ENCODE measurements around the gene POMP.
A peak's percentile ranks its signal among the peaks of the same experiment; 100 is the strongest.
"Not testable (repeated sequence)": the region's sequence is repeated elsewhere in the genome, so short reads cannot be mapped to it uniquely, and the experiment has no call there.

Gene POMP

DNA sequence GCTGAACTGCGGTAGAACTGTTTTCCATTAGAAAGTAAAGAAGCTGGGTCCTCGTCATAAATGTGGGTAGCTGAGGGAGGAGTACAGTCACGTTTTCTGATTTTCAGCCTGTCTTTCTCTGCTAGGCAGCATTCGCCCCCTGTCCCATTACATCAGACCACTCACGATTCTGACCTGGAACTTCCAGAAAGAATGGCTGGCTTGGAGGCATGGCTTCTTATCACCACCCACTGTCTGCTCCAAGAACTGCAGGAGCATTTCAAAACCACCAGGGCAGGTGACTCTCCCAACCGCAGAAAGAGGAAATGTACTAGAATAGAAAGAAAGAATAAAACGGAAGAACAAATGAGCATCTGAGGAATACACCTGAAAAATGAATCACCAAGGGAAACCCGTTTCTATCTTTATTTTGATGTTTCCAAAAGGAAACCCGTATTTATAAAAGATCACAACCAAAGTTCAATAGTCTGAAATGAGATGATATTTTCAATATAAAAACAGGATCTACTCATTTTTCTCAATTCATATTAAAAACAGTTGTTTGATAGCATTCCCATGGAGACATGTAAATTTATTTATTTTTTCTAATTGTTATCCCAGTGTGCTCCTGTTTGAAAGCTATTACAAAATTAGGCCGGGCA lies 22.1 kb upstream of the POMP start:
- DNase-seq (ENCODE audit: extremely low spot score, insufficient read length, low read depth): no peak
- peak; percentile 92 for FAIRE-seq

GRCh38 chr13:28637714-28638355 lies 21.1 kb upstream of the POMP start:
- FAIRE-seq (peak; percentile 76), DNase-seq (ENCODE audit: extremely low spot score, insufficient read length, low read depth) (no peak)

DNA sequence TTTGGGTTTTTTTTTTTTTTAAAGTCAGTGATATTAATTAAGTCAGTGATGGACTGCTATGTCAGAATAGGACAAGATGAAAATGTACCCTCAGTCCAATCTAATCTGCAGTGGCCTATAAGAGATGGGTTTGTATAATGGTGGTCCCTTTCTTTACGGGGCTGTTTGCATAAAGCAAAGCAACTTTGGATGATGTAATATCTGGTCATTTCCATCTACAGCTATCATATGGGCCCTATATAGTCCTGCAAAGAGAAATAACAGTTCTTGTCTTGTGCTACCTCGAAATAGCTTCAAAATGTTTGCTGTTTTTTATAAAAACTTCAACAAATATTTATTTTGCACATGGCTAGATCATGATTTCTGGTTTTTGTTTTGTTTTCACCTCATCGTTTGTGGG lies 20.2 kb upstream of the POMP start:
- FAIRE-seq (no peak), DNase-seq (ENCODE audit: extremely low spot score, insufficient read length, low read depth) (no peak)

DNA sequence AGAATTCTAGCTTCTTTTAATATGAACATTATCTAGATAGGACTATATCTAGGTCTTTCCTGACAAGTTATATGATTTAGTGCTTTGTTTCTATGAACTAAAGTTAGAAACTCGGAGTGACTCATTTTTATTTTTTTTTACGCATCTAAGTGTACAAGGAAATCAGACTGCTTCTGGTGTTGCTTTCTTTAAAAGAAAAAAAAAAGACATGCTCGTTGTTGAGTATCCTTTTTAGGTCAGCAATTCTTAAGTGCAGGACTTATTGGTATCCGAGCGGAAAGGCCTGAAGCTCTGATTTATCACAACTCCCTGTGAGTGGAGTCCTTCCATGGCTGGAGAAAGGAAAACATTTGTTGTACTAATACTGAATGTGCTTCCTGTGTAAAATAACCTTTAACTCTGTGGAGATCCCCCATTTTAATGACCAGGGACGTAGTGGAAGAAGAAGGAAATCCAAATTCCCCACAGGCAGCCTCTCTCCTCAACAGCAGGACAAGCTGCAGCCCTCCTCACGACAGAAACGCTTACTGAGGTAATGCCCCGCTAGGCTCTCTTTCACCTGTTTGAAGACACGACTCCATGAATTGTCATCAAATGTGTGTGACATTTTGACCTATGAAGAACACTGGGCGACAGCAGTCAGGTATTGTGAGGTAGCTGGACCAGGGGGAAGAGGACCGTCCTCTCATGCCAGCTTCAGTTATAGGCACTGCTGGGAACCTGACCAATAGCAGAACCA lies 17.9 kb upstream of the POMP start:
- DNase-seq (ENCODE audit: extremely low spot score, insufficient read length, low read depth): no peak
- FAIRE-seq: no peak

DNA sequence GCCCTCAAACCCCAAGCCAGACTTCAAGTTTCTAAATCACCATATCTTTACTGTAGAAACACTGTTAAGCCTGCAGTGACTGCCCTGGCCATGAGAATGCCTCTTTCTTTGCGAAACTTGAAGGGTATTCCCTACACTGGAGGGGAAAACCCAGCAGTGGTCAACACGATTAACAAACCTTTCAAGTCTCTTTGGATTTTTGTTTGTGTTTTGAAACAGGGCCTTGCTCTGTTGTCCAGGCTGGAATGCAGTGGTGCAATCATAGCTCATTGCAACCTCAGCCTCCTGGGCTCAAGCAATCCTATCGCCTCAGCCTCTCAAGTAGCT lies 17.4 kb upstream of the POMP start:
- DNase-seq (ENCODE audit: extremely low spot score, insufficient read length, low read depth) (peak; percentile 8), FAIRE-seq (peak; percentile 92)

GRCh38 chr13:28650284-28650683 lies 8.6 kb upstream of the POMP start:
- DNase-seq (ENCODE audit: extremely low spot score, insufficient read length, low read depth) (no peak), FAIRE-seq (no peak)

DNA sequence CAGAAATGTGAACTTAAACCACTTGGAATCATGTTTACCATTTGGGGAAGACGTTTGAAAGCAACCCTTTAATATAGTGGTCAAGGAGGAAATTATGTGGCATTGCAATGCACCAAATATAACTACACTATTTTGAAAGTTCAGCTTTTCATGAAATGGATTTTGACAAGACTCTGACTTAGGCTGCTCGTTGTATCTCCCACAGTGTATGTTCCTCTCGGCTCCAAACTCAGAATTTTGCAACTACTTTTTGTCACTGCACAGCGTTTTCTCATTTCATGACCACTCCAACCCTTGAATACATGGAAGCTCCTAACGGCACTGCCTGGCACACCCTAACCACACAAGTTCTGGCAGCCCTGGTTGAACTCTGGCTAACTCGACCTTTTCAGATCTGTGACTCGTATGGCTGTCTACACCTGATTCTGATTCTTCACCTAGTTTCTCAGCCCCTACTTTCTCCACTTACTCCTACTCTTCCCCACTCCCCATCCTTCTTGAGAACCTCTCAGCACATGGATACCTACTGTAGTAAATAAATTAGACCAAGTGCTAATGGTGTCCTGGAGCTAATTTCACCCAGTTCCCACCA lies 7.0 kb upstream of the POMP start:
- DNase-seq (ENCODE audit: extremely low spot score, insufficient read length, low read depth) (no peak), FAIRE-seq (peak; percentile 47)

DNA sequence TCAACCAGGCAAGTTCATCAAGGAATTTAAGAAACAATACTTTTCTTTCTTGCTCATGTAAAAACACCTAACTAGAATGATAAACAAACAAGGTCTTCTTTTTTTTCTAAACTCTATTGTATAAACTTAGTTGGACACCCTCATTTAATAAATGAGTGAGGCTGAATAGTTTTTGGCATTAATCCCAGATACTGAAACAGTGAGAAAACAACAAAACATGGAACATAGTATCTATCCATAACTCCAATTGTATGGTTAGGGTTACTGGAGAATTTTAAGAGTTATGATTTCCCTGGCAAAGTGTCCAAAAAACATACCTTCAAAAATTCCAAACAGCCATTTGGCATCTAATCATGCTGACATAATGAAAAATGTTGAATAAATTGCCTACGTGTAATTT lies 5.8 kb upstream of the POMP start:
- FAIRE-seq: no peak
- DNase-seq (ENCODE audit: extremely low spot score, insufficient read length, low read depth): no peak

DNA sequence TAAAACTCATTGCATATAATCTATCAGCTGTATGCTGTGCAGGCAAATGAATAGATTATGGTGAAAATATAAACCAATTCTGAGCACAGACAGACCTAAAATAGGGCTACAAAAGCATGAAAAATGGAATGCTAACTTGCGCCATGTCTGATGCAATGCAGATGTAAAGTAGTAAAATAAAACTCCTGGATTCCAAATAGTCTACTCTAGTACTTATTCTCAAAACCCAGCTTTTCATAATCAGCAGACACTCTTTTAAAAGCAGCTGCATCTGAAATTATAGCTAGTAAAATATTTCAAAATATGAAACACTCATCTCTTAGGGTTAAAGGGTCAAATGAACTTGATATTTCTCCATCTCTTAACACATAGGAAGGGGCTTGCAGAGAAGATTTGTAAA lies 4.7 kb upstream of the POMP start:
- FAIRE-seq: no peak
- no peak for DNase-seq (ENCODE audit: extremely low spot score, insufficient read length, low read depth)

- peak; percentile 52 for FAIRE-seq
- no peak for DNase-seq (ENCODE audit: extremely low spot score, insufficient read length, low read depth)
These were observed 3.4 kb upstream of the POMP start for GRCh38 chr13:28655561-28655960.

- FAIRE-seq (peak; percentile 84), DNase-seq (ENCODE audit: extremely low spot score, insufficient read length, low read depth) (no peak)
These were observed 969 bp upstream of the POMP start for GRCh38 chr13:28657784-28658538.

- FAIRE-seq (no peak), DNase-seq (ENCODE audit: extremely low spot score, insufficient read length, low read depth) (no peak)
These were observed 463 bp upstream of the POMP start for GRCh38 chr13:28658539-28658795.

GRCh38 chr13:28659621-28659970 lies 666 bp downstream of the POMP start:
- DNase-seq (ENCODE audit: extremely low spot score, insufficient read length, low read depth): no peak
- FAIRE-seq: peak; percentile 80

DNA sequence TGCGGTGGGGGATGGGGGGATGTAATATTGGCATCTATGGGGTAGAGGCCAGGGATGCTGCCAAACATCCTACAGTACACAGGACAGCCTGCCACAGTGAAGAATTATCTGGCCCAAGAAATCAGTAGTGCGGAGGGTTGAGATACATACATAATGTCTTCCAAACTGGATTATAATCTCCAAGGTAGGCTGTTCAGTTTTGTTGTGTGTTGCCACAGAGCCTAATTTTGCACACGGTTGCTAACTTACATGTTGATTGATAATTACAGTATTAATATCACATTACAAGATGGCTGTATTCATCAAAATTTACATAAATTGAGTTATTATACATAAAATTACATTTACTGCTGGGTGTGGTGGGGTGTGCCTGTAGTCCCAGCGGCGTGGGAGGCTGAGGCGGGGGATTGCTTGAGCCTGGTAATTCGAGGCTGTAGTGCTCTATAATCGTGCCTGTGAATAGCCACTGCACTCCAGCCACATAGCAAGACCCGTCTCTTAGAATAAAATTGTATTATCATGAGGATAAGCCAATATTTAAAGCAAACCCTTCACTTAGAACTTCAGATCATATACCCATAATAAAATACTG lies 8.1 kb downstream of the POMP start:
- DNase-seq (ENCODE audit: extremely low spot score, insufficient read length, low read depth): no peak
- no peak for FAIRE-seq

- FAIRE-seq: no peak
- DNase-seq (ENCODE audit: extremely low spot score, insufficient read length, low read depth): no peak
These were observed 12.3 kb downstream of the POMP start for GRCh38 chr13:28671126-28671792.

DNA sequence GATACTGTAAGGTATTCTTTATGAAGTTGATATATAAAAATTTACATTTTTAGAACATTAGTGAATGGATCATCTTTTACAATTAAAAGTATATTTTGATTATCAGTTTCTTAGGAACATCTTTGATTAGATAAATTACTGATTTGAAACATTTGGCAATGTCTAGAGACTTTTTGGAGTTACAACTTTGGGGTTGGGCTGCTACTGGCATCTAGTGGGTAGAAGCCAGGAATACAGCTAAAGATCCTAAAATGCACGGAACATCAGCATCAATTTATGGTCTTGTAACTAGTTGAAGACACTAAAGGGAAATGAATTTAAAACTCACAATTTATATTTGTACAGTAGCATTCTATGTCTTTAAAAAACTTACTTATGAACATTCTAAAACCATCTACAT lies 19.9 kb downstream of the POMP start:
- DNase-seq (ENCODE audit: extremely low spot score, insufficient read length, low read depth) (no peak), FAIRE-seq (no peak)

- FAIRE-seq (no peak), DNase-seq (ENCODE audit: extremely low spot score, insufficient read length, low read depth) (no peak)
These were observed 20.7 kb downstream of the POMP start for GRCh38 chr13:28679628-28680027.

DNA sequence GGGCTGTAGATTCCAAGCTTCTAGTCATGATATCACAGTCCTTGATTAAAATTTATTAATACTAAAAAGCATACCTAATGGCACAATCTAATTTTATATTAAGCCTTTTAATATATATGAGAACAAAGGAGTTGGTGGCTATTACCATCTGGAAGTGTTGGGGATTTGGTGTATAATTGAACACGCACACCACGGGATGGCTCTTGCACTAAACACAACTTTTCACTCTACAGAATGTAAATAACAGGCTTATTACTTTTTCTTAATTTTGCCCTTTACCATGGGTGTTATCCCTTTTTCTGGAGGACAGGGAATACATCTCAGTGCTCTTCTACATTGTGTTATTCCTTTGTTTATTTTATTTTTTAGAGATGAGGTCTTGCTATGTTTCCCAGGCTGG lies 21.6 kb downstream of the POMP start:
- DNase-seq (ENCODE audit: extremely low spot score, insufficient read length, low read depth) (no peak), FAIRE-seq (no peak)

DNA sequence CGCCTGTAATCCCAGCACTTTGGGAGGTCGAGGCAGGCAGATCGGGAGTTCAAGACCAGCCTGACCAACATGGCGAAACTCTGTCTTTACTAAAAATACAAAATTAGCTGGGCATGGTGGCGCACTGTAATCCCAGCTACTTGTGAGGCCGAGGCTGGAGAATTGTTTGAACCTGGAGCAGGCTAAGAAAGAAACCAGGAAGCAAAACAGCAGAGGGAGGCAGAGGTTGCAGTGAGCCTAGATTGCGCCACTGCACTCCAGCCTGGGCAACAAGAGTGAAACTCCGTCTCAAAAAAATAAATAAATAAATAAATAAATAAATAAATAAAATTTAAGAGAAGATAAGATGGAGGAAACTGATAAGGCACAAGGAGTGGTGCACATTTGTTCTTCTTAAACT lies 24.2 kb downstream of the POMP start:
- DNase-seq (ENCODE audit: extremely low spot score, insufficient read length, low read depth); FAIRE-seq: not testable (repeated sequence)

GRCh38 chr13:28684257-28684656 lies 25.3 kb downstream of the POMP start:
- FAIRE-seq: no peak
- no peak for DNase-seq (ENCODE audit: extremely low spot score, insufficient read length, low read depth)
